Measurements from ENCODE around the gene PLEKHG2.

The PLEKHG2 gene

GRCh38 chr19:39397360-39398296 is 14.8 kb upstream of the PLEKHG2 start:
- H3K4me3 ChIP-seq (ENCODE audit: low read length) = no peak overlapping the region; the same call in 1 of the 2 replicates

GRCh38 chr19:39398297-39398864 is 14.1 kb upstream of the PLEKHG2 start:
- no peak for TF ChIP-seq ZNF274 (IDR thresholded peaks at IDR 0.05; ENCODE audit: low read depth, low read length)
- H3K4me3 ChIP-seq (ENCODE audit: low read length) = no peak overlapping the region; the same call in 1 of the 2 replicates

More at GRCh38 chr19:39397360-39398296, 14.8 kb upstream of the PLEKHG2 start:
- no peak for TF ChIP-seq ZNF274 (IDR thresholded peaks at IDR 0.05; ENCODE audit: low read depth, low read length)

GRCh38 chr19:39399668-39400050 is 12.8 kb upstream of the PLEKHG2 start:
- H3K4me3 ChIP-seq (ENCODE audit: low read length) = no peak overlapping the region
- no peak for TF ChIP-seq ZNF274 (IDR thresholded peaks at IDR 0.05; ENCODE audit: low read depth, low read length)

GRCh38 chr19:39400061-39400460 is 12.4 kb upstream of the PLEKHG2 start:
- no peak for TF ChIP-seq ZNF274 (IDR thresholded peaks at IDR 0.05; ENCODE audit: low read depth, low read length)
- no peak overlapping the region for H3K4me3 ChIP-seq (ENCODE audit: low read length)

DNA sequence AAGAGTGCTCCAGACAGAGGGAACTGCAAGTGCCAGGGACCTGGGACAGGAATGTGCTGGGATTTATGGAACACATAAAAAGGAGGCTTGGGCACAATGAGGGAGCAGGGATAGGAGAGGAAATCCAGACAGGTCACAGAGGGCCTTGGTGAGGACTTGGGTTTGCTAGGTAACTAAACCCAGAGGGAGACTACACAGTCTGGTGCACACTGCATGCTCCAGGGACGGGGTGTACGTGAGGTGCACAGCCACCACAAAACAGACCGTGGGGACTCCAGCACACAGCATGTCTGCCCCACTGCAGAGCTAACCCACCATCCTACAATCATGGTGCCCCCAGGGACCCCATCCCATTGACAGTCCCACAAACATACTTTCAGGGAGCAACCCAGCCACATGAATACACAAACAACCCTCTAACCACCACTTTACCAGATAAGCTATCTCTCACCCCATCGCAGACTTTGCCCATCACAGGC is 11.4 kb upstream of the PLEKHG2 start:
- H3K4me3 ChIP-seq (ENCODE audit: low read length) = no peak overlapping the region; the same call in 1 of the 2 replicates
- TF ChIP-seq ZNF274 (IDR thresholded peaks at IDR 0.05; ENCODE audit: low read depth, low read length) = no peak

DNA sequence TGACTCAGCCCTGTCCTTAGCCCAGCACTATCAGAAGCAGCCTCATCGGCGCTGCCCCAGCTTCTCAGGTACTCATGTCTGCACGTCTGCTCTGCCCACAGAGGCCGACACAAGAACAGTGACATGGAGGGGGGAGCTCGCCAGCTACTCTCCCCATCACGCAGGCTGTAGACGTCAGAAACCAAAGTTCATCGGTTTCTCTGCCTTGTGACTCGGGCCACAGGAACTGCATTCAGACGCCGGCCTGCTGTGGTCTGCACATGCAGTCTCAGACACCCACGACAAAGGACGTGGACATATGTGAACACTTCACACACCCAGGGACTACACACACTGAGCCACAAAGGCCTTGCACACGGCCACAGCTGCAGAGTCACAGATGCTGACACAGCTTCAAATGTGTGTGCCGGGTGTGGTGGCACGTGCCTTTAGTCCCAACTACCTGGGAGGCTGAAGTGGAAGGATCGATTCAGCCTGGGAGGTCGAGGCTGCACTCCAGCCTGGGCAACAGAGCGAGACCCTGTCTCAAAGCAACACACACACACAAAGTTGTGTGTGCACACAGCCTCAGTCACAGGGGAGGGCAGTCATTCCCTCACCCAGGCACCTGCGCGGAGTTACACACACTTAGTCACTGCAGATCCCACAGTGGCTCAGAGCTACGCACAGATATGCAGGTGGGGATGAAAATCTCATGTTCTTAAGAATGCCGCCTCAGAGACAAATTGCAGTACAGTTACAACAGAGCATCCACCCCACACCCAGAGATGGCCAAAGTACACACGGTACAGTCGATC is 10.7 kb upstream of the PLEKHG2 start:
- H3K4me3 ChIP-seq (ENCODE audit: low read length) = peak overlapping the region; percentile 15; the same call in 1 of the 2 replicates
- TF ChIP-seq ZNF274 (IDR thresholded peaks at IDR 0.05; ENCODE audit: low read depth, low read length) = no peak

DNA sequence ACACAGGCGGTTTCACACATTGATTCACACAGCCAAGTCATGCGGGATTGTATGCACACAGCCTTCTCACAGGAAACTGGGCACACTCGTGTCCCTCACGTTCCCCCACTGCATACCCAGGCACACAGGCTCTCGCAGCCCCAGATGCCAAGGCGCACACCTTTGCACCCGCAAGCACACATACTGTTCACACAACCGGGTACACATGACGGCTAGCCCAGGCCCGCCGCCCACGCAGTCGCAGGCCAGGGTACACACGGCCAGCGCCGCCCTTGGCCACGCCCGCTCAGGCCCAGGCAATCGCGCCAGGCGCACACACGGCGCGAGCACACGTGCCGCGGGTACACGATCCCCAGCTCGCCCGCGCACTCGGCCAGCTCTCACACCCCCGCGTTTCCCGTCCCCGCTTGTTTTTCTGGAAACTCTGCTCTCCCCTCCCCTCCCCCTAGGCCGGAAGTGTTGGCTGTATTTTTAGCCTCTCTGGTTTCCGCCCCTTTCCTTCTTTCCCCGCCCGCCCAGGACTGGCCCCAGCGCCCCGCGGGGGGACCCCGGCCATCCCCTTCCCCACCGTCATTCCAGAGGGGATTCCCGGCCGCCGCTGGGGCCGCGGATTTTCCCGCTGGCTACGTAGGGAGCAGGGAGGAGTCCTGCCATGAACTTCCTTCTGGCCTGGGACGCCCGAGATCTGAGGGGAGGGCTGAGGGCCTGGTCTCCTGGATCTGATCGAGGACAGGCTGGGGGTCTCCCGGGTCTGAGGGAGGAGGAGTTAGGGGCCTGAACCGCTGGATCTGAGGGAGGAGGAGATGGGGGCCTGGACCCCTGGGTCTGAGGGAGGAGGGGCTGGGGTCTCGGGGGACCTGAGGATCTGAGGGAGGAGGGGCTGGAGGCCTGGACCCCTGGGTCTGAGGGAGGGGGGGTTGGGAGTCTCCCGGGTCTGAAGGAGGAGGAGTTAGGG is 9.8 kb upstream of the PLEKHG2 start:
- no peak for TF ChIP-seq ZNF274 (IDR thresholded peaks at IDR 0.05; ENCODE audit: low read depth, low read length)
- peak overlapping the region; percentile 60; the same call in 1 of the 2 replicates for H3K4me3 ChIP-seq (ENCODE audit: low read length)

DNA sequence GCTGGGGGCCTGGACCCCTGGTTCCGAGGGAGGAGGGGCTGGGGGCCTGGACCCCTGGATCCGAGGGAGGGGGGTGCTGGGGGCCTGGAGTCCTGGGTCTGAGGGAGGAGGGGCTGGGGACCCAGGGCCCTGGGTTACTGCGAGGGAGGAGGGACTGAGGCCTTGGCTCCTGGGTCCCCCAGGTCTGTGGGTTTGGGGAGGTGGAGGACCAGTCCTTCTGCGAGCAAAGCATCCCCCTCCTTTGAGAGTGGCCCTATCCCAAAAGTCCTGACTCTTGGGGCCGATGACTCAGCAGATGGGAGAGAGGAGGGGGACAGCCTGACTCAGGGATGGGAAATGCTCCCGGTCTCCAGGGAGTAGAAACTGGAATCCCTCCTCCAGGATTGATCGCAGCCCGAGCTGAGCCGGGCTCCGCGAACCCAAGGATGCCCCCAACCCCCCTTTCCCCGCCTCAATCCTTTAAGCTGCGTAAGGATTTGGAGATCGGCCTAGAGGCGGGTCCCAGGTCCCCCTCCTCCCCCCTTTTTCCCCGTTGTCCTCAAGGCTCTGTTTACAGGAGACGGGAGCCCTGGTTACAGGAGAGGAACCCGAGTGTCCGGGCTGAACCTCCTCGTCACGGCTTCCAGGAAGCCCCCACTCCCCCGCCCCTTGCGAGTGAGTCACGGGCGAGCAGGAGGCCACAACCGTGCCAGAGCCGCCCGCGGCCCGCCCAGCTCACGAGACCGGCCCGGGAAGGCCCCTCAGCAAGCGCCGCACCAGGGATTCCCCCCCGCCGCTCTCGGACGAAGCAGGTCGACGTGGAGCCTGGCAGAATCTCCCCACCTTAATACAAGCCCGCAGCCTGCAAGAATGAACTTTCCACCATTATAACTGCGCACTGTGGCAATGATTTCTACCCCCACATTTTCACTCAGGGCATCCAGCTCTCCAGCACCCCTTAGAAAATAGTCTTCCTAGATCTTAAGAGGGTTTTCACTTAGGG is 8.8 kb upstream of the PLEKHG2 start:
- TF ChIP-seq ZNF274 (IDR thresholded peaks at IDR 0.05; ENCODE audit: low read depth, low read length) = no peak
- H3K4me3 ChIP-seq (ENCODE audit: low read length) = peak overlapping the region; percentile 60; the same call in 1 of the 2 replicates

DNA sequence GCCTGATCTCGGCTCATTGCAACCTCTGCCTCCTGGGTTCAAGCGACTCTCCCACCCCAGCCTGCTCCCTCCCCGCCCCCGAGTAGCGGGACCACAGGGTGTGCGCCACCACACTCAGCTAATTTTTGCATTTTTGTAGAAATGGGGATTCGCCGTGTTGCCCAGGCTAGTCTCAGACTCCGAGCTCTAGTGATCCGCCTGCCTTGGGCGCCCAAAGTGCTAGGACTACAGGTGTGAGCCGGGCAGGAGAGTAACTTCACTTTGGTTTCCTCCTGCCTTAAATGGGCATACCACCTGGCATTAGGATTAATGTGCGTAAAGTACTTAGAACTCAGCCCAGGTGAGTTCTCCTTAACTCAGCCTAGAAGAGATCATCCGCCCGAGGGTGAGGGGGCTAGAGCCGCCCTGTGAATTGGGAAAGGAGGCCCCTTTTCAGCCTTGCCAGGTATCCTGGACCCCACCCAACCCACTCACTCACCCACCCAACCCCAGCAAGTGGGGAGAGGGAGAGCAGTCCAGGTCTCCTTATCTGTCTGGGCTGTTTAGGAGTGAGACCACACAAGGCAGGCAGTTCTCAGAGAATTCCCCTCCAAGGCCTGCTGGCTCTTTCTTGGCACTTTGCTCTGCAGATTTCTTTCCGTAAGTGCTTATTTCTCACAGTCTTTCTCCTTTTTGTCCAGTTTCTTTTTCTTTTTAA is 7.1 kb upstream of the PLEKHG2 start:
- peak overlapping the region; percentile 65; the same call in 1 of the 2 replicates for H3K4me3 ChIP-seq (ENCODE audit: low read length)
- TF ChIP-seq ZNF274 (IDR thresholded peaks at IDR 0.05; ENCODE audit: low read depth, low read length) = no peak

GRCh38 chr19:39405958-39406655 is 6.4 kb upstream of the PLEKHG2 start:
- H3K4me3 ChIP-seq (ENCODE audit: low read length) = peak overlapping the region; percentile 65
- TF ChIP-seq ZNF274 (IDR thresholded peaks at IDR 0.05; ENCODE audit: low read depth, low read length) = no peak
